SK-MEL-5 (cell line): ENCODE data around the gene LRRC2. TPM values are rescaled to one million over a fixed set of nuclear protein-coding genes. Genes with fewer than 3 reads are reported as not detected.
"Not testable (repeated sequence)": the region's sequence is repeated elsewhere in the genome, so short reads cannot be mapped to it uniquely, and the experiment has no call there.

Source experiments
- DNase-seq: peaks from one replicate; pipeline ENCODE4 v3.0.0-alpha.2; 2016; ENCODE audit warnings: low read depth, low spot score
- in situ Hi-C: cut with HindIII; loops from 2 replicates; pipeline ENCODE4 v1.10.0; 2016; ENCODE audit warnings: low sequenced_read_pairs, high pct_unique_total_duplicates, low pct_unique_long_range_greater_than_20kb
- total RNA-seq: library from RNA; depleted of rRNA; stranded (reverse); fragments of >200 nt; shearing (Covaris generic); gene quantifications from 2 replicates; pipeline ENCODE4 v1.2.3, GENCODE V29; 2014

LRRC2 gene
- total RNA-seq, 1 experiment from 2014 or later: not detected

DNA sequence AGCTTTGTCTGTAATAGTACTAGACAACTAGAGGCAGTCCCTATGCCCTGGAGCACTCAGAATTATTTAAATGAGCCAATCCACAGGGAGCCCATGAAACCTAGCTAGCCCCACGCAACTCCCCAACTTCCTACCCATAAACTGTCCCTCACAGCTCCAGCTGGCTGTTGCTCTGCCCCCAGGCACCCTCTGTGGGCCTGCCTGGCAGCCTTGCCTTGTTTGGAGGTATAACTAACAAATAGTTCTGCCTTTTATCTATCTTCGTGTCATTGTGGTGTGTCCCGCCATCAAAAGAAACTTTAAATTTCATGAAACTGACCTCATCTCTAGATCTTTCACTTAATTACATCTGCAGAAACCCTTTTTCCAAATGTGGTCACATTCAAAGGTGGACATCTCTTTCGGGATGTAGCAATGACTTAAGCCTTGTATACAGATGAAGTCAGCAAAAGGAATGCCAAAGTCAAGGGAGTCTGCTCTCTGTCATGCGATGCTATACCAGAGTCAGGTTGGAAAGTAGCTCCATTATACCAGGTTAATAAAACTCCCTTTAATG is 70.1 kb downstream of the LRRC2 start:
- DNase-seq: no peak

DNA sequence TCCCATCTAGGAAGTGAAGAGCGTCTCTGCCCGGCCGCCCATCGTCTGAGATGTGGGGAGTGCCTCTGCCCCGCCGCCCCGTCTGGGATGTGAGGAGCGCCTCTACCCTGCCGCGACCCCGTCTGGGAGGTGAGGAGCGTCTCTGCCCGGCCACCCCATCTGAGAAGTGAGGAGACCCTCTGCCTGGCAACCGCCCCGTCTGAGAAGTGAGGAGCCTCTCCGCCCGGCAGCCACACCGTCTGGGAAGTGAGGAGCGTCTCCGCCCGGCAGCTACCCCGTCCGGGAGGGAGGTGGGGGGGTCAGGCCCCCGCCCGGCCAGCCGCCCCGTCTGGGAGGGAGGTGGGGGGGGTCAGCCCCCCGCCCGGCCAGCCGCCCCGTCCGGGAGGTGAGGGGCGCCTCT is 71.6 kb downstream of the LRRC2 start:
- in situ Hi-C loops, DNase-seq: not testable (repeated sequence)

More for the DNA sequence above, 70.1 kb downstream of the LRRC2 start:
- in situ Hi-C loops: no loop called here

DNA sequence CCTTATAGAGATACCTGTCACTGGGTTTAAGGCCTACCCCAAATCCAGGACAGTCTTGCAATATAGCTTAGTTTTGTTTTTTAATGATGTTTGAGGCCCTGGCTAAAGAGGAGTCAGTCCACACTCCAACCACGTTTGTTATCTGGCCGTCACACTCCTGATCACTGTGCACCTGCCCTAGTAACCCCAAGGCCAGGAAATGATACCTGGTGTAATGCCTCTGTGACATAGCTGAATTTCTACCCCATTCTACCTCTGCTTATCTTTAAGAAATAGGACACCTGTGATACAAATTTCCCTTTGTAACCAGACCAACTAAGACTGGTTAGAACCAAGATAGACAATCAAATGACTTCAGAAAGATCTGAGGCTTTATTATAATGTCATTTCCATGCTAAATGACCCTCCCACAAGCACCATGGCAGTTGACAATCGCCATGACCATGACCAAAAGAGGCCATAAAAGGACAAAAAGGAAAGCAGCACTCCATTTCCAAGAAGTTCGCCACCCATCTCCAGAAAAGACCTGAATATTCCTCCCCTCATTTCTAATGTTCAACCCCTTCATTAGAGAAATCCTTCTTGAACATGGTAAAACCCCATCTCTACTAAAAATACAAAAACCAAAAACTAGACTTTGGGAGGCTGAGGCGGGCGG is 73.1 kb downstream of the LRRC2 start:
- in situ Hi-C loops: no loop called here
- no peak for DNase-seq

DNA sequence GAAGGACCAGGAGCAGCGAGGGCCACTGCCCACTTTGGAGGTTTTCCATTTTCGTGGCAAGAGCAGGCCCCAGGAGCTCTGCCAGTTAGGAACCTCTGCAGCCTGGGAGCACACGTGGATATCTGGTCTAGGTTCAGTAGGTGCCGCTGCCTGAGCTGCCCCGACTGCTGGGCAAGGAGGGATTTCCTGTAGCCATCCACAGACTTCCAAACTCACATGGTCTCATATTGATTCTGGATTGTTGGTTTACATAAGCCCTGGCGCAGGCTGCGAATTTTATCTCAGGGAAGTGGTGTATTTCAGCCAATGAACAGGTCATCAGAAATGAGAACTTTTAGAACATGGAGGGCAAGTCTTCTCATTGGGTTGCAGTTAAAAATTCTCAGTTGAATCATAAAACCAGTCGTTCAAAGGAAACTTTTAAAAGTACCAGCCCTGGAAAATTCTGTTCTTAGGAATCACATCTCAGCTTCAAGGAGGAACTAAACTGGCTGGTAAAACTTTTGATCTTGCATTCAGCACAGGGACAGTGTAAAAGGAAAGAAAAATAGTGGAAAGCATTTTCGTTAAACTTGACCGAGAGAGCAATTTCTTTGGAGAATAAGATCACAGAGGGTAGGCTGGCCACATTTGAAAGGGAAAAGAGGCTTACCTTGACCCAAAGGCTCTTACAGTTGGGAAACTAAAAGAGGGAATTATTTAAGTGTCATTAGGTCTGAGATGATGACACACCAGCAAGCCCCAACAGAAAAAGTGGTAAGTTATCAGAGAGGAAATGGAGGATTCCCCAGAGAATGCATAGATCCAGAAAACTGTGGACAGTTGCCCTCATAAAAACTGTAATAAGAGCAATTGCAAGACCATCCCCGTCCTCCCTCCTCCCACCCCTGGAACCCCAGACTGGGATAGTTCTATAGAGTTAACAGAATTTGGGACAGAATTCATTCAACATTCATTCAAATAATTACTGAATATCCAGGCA is 74.7 kb downstream of the LRRC2 start:
- DNase-seq: no peak
- in situ Hi-C loops: no loop called here

DNA sequence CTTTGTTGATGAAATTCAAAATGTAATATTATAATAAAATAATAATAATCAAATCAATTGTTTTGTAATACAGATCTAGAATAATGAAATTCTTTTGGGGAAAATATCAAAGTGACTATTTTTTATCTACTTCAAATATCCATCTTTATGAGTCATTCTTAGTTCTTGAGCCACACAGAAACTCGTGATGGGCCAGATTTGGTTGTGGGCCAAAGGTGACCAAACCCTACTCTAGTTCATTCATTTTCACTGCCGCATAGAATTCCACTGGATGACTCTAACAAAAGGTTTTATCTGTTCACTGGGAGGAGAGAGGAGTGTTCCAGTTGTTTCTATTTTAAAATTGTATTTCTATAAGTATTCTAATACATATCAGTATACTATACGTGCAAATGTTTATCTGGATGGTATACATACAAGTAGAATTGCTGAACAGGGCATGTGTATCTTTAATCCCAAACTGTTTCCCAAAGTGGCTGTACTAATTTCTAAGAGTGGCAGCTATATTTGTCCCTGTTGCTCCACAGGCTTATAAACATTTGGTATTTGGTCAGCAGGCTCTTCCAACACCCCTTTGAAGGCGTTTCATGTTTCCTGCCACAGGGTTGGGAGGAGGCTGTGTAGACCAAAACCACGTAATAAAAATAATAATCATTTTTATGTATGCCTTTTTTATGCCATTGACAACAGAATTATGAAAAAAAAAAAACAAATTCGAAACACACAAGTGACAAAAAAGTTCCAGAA is 75.6 kb downstream of the LRRC2 start:
- DNase-seq: no peak
- in situ Hi-C loops: no loop called here

DNA sequence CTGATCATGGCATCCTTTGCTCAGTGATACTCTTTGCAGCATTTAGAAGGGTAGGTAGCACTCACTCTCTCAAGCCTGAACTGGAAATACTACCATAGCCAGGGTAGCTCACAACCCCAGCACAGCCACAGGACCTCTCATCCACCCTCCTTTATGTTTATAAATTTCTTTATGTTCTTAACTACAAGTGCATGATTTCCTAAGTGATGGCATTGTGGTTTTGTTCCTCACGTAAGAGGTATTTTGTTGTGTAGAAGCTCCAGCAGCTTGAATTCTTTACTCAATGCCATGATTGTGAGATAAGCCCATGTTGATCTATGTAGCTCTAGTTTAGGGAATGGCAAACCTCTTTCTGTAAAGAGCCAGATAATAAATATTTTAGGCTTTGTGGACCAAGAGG is 76.2 kb downstream of the LRRC2 start:
- no peak for DNase-seq
- in situ Hi-C loops: no loop called here

DNA sequence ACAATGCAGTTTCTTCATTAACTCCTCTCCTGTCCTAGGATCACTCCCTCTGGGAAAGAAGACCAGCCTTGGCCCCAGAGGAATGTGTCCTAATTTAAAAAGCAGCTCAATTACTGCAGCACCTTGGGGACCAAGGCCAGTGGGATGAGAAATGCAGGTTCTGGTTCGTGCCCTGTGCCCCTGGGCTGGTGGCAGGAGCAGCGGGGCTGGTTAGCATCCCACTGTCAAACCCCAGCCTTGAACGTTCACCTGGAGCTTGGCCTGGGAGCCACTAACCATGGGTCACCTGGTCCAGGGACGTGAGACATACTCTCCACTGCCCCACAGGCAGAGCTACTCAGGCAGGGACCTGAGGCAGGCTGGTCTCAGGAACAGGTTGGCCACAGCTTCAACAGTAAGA is 76.7 kb downstream of the LRRC2 start:
- in situ Hi-C loops: no loop called here
- DNase-seq: no peak

DNA sequence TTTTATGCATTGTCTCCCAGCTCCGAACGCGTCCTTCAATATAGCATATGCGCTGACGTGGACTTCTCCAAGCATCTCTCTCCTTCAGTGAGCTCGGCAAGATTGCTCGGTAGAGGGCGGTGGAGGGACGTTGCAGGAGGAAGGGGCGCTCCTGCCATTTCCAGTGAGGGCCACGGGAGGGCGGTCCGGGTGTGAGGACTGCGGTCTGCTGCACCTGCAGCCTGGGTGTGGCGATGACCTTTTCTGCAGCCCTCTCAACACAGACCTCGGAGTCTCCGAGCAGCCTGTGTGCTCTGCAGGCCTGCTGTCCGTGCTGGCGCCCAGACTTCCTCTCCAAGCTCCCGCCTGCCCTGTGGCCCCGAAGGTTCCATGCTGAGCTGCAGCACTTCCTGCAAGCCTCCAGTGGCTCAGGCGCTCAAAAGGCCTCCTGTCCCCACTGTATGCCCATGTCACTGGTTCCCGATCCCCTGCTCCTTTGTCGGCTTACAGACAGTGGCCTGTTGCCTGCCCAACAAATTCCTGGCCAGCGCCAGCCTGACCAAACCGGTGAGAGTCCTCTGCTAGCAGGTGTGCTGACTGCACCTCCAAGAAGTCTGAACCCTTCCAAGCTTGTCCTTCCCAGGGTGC is 77.3 kb downstream of the LRRC2 start:
- in situ Hi-C loops: no loop called here

DNA sequence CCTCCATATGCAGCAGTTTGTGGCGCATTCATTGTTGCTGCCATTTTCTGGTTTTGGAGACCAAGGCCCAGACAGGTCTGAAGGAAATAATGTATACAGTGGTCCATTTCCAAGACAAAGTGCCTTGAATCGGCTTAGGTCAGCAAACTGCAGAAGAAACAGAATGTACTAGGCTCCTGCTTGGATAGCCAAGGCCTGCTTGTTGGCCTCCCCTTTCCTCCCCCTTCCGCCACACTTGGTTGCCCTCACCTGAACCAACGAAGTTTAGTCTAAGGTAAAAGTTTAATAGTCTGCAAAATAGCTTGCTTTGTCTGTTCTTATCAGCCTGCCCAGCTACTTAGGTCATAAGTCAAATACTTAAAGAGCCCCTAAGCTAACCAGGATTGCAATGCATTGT is 80.3 kb downstream of the LRRC2 start:
- no peak for DNase-seq
- in situ Hi-C loops: no loop called here

More for the DNA sequence above, 77.3 kb downstream of the LRRC2 start:
- peak; percentile 91 for DNase-seq

DNA sequence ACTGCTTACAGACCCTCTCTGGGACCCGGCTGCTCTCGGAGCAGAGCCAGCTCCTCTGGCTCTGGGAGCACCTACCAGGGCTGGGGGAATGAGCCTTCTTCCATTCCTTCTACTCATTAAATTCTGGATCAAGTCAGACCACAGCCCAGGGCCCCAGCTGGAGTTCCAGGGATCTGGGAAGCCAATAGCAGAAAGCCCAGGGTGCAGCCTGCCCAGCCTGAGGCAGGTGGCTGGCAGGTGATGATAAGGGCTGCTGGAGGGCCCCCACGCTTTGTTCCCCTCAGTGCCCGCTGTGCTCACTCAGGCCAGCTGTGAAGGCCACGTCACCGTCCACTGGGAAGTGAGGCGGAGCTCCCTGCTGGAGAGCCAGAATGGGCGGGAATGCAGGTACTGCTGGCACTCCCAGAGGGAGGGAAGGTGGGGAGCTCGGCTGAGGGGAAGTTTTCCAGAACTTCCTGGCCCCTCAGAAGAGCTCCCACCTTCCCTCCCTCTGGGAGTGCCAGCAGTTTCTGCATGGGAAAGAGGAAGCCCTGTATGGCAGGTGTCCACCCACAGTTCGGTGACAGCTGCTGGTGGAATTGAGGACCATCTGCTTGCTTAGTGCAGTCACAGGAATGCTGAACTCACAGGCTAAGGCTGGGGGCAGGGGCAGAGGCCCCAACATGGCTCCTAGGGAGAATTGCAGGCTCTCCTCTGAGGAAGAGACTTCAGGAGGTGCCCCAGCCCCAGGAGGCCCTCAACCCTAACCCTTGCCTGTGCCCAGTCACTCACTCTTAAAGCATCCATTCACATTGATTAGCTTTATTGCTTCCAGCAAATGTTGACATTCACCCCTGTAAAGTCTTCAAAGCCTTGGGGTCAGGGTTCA is 81.0 kb downstream of the LRRC2 start:
- no peak for DNase-seq
- in situ Hi-C loops: no loop called here

DNA sequence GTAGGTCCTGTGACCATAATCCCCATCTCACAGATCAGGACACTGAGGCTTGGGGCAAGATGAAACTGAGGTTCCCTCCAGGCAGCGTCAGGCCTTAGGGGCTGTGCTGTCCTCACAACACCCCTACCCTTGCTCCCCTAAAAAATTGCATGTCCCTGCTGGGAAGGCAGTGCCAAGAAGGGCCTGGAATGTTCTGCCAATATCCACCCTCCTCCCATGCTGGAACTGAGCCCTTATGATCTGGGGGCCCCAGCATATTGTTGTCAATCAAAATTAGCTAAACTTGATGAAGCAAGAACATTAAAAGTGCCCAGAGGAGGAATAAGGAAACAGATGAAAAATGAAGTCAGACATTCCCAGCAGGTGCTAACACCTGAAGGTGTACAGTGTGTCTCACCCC is 81.7 kb downstream of the LRRC2 start:
- no peak for DNase-seq
- in situ Hi-C loops: no loop called here

DNA sequence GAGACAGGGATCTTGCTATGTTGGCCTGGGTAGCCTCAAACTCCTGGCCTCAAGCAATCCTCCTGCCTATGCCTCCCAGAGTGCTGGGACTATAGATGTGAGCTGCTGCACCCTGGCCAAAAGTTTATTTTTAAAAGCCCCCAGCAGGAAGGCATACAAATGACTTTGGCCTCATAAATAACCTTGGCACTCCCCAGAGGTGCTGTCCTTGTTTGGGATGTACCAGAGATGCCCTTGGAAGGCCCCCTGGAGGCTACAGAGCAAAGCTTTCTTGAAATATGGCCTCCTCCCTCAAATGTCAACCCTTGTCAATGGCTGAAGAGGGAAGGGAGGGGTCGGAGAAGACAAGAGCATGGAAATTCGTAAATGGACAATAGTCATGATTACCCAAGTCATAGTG is 82.3 kb downstream of the LRRC2 start:
- in situ Hi-C loops: no loop called here
- DNase-seq: peak; percentile 23

DNA sequence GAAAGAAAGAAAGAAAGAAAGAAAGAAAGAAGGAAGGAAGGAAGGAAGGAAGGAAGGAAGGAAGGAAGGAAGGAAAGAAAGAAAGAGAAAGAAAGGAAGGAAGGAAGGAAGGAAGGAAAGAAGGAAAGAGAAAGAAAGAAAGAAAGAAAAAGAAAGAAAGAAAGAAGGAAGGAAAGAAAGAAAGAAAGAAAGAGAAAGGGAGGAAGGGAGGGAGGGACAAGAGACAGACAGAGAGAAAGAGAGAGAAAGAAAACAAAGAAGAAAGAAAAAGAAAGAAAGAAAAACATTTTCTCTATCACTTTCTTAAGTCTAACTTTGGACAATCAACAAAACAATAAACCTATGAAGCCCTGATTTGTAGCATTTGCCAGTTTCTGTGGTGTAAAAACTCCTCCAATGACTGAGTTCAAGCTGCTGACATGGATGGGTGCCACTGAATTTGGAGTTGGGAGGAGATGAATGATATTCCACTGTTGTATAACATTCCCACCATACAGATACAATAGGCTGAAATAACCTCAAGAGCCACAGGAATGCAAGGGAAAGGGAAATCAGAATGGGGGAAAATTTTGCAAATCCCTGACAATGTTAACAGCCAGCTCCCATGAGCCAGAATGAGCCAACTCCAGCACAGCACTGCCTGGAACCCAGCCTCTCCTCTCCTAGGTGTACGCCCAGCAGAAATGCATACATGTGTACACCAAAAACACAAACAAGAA is 83.3 kb downstream of the LRRC2 start:
- in situ Hi-C loops: no loop called here
- no peak for DNase-seq

DNA sequence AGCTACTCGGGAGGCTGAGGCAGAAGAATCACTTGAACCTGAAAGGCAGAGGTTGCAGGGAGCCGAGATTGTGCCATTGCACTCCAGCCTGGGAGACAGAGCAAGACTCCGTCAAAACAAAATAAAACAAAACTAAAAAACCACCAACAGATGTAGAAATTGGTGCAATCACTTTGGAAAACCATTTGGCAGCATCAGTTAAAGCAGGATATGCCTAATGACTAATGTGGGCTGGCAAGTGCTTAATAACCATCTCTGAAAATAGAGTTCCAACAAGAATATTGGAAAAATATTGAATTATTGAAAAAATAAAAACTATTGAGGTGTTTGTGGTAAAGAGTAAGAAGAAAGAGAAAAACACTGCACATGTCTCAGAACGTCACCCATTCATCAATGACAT is 84.5 kb downstream of the LRRC2 start:
- in situ Hi-C loops: no loop called here
- DNase-seq: no peak

DNA sequence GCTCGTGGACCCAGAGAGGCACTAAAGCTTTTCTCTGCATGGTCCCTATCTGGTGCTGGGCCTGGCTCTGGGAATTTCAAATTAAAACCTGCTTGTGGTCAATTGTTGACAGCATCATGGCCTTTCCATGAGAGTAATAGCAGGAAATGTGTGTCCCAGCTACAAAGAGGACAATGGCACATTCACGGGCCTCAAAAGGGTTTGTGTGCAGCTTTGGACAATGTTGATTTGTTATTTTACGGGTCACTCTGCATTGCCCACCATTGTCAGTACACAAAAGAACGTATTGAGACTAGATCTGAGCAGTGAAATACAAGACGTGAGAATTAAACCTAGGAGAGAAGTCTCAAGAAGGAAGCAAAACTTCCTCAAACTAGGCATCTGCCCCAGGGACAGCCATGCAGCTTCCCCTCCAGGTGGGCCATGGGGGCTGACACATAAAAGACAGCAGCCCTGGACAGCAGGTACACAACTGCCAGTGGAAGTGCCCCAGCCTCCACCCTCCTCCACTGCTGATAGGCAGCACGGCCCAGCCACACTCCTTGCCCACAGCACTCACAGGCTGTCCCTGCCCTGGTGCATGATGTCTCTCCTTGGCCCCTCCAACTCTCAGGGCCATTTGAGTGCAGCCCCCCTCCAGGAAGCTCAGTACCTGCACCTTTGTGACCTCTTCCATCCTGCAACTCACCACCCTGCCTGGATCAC is 85.5 kb downstream of the LRRC2 start:
- in situ Hi-C loops: no loop called here
- peak; percentile 85 for DNase-seq

DNA sequence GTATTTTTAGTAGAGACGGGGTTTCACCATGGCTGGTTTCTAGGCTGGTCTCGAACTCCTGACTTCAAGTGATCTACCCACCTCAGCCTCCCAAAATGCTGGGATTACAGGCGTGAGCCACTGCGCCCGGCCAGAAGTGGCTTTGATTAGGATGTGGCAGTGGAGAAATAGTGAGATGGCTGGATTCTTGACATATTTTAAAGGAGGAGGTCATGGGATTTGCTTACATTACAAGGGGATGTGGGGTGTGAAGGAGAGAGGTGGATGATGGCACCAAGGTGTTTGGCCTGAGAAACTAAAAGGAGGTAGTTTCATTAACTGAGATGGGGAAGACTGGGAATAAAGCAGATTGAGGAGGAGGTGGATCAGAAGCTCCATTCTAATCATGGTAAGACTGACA is 86.4 kb downstream of the LRRC2 start:
- no peak for DNase-seq
- in situ Hi-C loops: no loop called here
